Measurements from ENCODE around the gene MACROD2.

DNA sequence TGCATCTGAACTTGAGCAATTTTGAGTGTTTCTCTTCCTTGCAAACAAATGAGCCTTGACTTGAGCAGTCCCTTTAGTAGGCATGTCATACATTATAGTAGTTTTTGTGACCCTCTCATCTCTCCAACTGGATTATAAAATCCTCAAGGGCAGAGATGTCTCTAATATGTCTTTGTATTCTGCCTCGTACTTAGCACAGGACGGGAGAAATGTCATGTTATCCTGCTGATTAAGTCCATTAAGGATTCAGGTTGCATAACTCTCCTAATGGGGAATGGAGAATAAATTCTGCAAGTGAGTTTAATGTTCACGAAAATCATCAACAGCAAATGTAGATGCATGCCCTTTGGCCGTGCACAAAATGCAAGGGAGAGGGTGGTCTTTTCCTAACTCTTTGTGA lies 1635.0 kb downstream of the MACROD2 start:
- TF ChIP-seq CTCF (IDR thresholded peaks at IDR 0.05) = no peak
- TF ChIP-seq EZH2 (IDR thresholded peaks at IDR 0.05; ENCODE audit: borderline replicate concordance, insufficient read depth, low read depth, low read length, poor library complexity, severe bottlenecking) = no peak
